ENCODE measurements around the gene GPR62.

DNA sequence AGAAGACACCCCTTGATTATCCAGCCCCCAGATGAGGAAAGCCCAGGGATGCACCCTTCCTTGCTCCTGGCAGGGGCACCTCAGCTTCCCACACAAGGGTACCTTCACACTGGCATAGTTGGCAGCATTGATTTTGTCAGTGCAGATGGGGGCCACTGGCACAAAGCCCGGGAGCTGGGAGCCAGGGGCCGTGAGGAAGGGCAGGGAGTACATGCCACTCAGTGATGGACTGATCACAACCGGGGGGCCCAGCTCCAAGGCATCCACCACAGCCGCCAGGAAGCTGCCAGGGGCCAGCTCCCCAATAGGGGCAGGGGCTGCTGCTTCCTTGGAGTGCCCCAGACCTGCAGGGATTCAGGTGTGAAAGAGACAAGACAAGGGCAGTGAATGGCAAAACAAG, 14.7 kb downstream of the GPR62 start:
- TF ChIP-seq, protein P1, sequence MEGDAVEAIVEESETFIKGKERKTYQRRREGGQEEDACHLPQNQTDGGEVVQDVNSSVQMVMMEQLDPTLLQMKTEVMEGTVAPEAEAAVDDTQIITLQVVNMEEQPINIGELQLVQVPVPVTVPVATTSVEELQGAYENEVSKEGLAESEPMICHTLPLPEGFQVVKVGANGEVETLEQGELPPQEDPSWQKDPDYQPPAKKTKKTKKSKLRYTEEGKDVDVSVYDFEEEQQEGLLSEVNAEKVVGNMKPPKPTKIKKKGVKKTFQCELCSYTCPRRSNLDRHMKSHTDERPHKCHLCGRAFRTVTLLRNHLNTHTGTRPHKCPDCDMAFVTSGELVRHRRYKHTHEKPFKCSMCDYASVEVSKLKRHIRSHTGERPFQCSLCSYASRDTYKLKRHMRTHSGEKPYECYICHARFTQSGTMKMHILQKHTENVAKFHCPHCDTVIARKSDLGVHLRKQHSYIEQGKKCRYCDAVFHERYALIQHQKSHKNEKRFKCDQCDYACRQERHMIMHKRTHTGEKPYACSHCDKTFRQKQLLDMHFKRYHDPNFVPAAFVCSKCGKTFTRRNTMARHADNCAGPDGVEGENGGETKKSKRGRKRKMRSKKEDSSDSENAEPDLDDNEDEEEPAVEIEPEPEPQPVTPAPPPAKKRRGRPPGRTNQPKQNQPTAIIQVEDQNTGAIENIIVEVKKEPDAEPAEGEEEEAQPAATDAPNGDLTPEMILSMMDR (IDR thresholded peaks at IDR 0.05) = no peak
- no peak for TF ChIP-seq POLR2A (IDR thresholded peaks at IDR 0.05)
